ENCODE data around the gene MIPOL1.
"Not testable (repeated sequence)": the region's sequence is repeated elsewhere in the genome, so short reads cannot be mapped to it uniquely, and the experiment has no call there.

The MIPOL1 gene

GRCh38 chr14:37295262-37295661 lies 97.5 kb downstream of the MIPOL1 start:
- not testable (repeated sequence) for DNase-seq

GRCh38 chr14:37311252-37311651 lies 113.5 kb downstream of the MIPOL1 start:
- no peak for DNase-seq

- DNase-seq, result no peak
Observed at GRCh38 chr14:37318938-37319337, 121.2 kb downstream of the MIPOL1 start.

GRCh38 chr14:37320106-37320505 lies 122.4 kb downstream of the MIPOL1 start:
- no peak for DNase-seq

- DNase-seq, result no peak
Observed at GRCh38 chr14:37325332-37325731, 127.6 kb downstream of the MIPOL1 start.

- no peak for DNase-seq
Observed at GRCh38 chr14:37326434-37326833, 128.7 kb downstream of the MIPOL1 start.

GRCh38 chr14:37327933-37328332 lies 130.2 kb downstream of the MIPOL1 start:
- not testable (repeated sequence) for DNase-seq

GRCh38 chr14:37328673-37329072 lies 130.9 kb downstream of the MIPOL1 start:
- no peak for DNase-seq

GRCh38 chr14:37329189-37330001 lies 131.7 kb downstream of the MIPOL1 start:
- DNase-seq, result no peak

- DNase-seq, result no peak
Observed at GRCh38 chr14:37330910-37331309, 133.2 kb downstream of the MIPOL1 start.

GRCh38 chr14:37340353-37340752 lies 142.6 kb downstream of the MIPOL1 start:
- no peak for DNase-seq

GRCh38 chr14:37343307-37344094 lies 145.8 kb downstream of the MIPOL1 start:
- no peak for DNase-seq

GRCh38 chr14:37363661-37364060 lies 165.9 kb downstream of the MIPOL1 start:
- DNase-seq, result no peak

- no peak for DNase-seq
Observed at GRCh38 chr14:37369425-37369824, 171.7 kb downstream of the MIPOL1 start.

GRCh38 chr14:37375566-37375965 lies 177.8 kb downstream of the MIPOL1 start:
- no peak for DNase-seq

GRCh38 chr14:37376944-37377609 lies 179.3 kb downstream of the MIPOL1 start:
- no peak for DNase-seq

- DNase-seq, result no peak
Observed at GRCh38 chr14:37384870-37385596, 187.3 kb downstream of the MIPOL1 start.

GRCh38 chr14:37397157-37397940 lies 199.6 kb downstream of the MIPOL1 start:
- not testable (repeated sequence) for DNase-seq

GRCh38 chr14:37397941-37398215 lies 200.1 kb downstream of the MIPOL1 start:
- DNase-seq, result no peak

- DNase-seq, result no peak
Observed at GRCh38 chr14:37399517-37399916, 201.8 kb downstream of the MIPOL1 start.

GRCh38 chr14:37401093-37401492 lies 203.4 kb downstream of the MIPOL1 start:
- DNase-seq, result no peak

GRCh38 chr14:37403626-37404025 lies 205.9 kb downstream of the MIPOL1 start:
- no peak for DNase-seq

All from 8988T (cell line).